H1 (cell line): ENCODE measurements around the gene ZMPSTE24. TPM values are rescaled to one million over a fixed set of nuclear protein-coding genes. Genes with fewer than 3 reads are reported as not detected.

Experiments
- CTCF ChIA-PET: fragments of 300-600 bp; sonication (Branson Sonifier 250); formaldehyde crosslinking; loops from one replicate; lab custom pipeline; 2021; ENCODE audit not compliant: partially characterized antibody; lab: Charles Lee
- POLR2A ChIA-PET: fragments of 300-600 bp; sonication (Branson Sonifier 250); formaldehyde crosslinking; loops from one replicate; lab custom pipeline; 2021; ENCODE audit warnings: inconsistent platforms; ENCODE audit not compliant: partially characterized antibody; lab: Charles Lee
- DNase-seq, 2 experiments: peaks; one replicate each; pipeline versions ENCODE4 v3.0.0 to v3.0.0-alpha.2; 2010 to 2022; ENCODE audit warnings: low spot score in 2 of 2, low read depth in 1 of 2, mixed read lengths in 1 of 2
- FAIRE-seq: peaks from 2 replicates; lab custom pipeline; 2011; peaks lifted over from hg19 to GRCh38; lab: Jason Lieb, UNC
- H2AFZ ChIP-seq: 2 replicates; pipeline ENCODE4 v1.8.1; 2012; ENCODE audit warnings: low read length, inconsistent platforms
- H2AK5ac ChIP-seq: 2 replicates; pipeline ENCODE4 v1.6.1; 2013; ENCODE audit warnings: low read depth, low read length
- H2BK120ac ChIP-seq: replicated peaks from 2 replicates; pipeline ENCODE3; 2013; ENCODE audit warnings: low read depth, low read length, inconsistent platforms
- H2BK12ac ChIP-seq: 2 replicates; pipeline ENCODE4 v1.6.1; 2013; ENCODE audit warnings: low read depth, low read length
- H2BK15ac ChIP-seq: 2 replicates; pipeline ENCODE4 v1.6.1; 2013; ENCODE audit warnings: low read length
- H2BK20ac ChIP-seq: 2 replicates; pipeline ENCODE4 v1.6.1; 2013; ENCODE audit warnings: low read length
- H2BK5ac ChIP-seq: 2 replicates; pipeline ENCODE4 v1.6.1; 2013; ENCODE audit warnings: low read depth, low read length
- H3K14ac ChIP-seq: 2 replicates; pipeline ENCODE4 v1.6.1; 2013; ENCODE audit warnings: inconsistent platforms; ENCODE audit not compliant: insufficient read length
- H3K18ac ChIP-seq: 2 replicates; pipeline ENCODE4 v1.6.1; 2013; ENCODE audit warnings: low read length; ENCODE audit errors: extremely low read depth
- H3K23ac ChIP-seq: 2 replicates; pipeline ENCODE4 v1.6.1; 2013; ENCODE audit warnings: inconsistent platforms; ENCODE audit not compliant: insufficient read length
- H3K23me2 ChIP-seq: 2 replicates; pipeline ENCODE4 v1.6.1; 2013; ENCODE audit warnings: low read depth, low read length
- H3K27ac ChIP-seq: 2 replicates; pipeline ENCODE4 v1.6.1; 2011; ENCODE audit warnings: low read depth, low read length, inconsistent platforms
- H3K27me3 ChIP-seq, 4 experiments: replicated peaks in 1 of 4; 1 replicate in 1 of 4; 2 replicates in 3 of 4; pipeline versions ENCODE4 v1.6.1 to v1.8.1; 2011 to 2013; ENCODE audit warnings: low read length in 3 of 4, mild to moderate bottlenecking in 3 of 4, inconsistent platforms in 2 of 4, mixed read lengths in 2 of 4, moderate library complexity in 1 of 4; ENCODE audit not compliant: control insufficient read depth in 3 of 4, insufficient read depth in 3 of 4; ENCODE audit errors: extremely low read depth in 1 of 4
- H3K36me3 ChIP-seq, 4 experiments: 2 replicates each; pipeline versions ENCODE4 v1.6.1 to v1.8.1; 2011 to 2013; ENCODE audit warnings: mild to moderate bottlenecking in 4 of 4, low read length in 3 of 4, moderate library complexity in 2 of 4, control low read depth in 1 of 4, inconsistent platforms in 1 of 4; ENCODE audit not compliant: insufficient read depth in 4 of 4, control insufficient read depth in 2 of 4
- H3K4ac ChIP-seq: replicated peaks from 2 replicates; pipeline ENCODE3; 2013; ENCODE audit warnings: low read length, low read depth, mixed read lengths, inconsistent platforms; ENCODE audit not compliant: insufficient read length
- H3K4me1 ChIP-seq, 4 experiments: replicated peaks in 1 of 4; 1 replicate in 1 of 4; 2 replicates in 3 of 4; pipeline versions ENCODE4 v1.6.1 to v1.8.1; 2011 to 2013; ENCODE audit warnings: low read length in 3 of 4, inconsistent platforms in 2 of 4, mixed read lengths in 1 of 4; ENCODE audit not compliant: insufficient read depth in 4 of 4, control insufficient read depth in 3 of 4
- H3K4me2 ChIP-seq, 2 experiments: 2 replicates each; pipeline versions ENCODE4 v1.6.1 to v1.8.1; 2011 to 2013; ENCODE audit warnings: low read depth in 2 of 2, low read length in 2 of 2, control low read depth in 1 of 2, inconsistent platforms in 1 of 2, mild to moderate bottlenecking in 1 of 2; ENCODE audit not compliant: insufficient read depth in 1 of 2
- H3K4me3 ChIP-seq, 4 experiments: fragments of 200-600, 300-600 bp in 1 of 4; sonication (generic), shearing (Covaris generic), sonication (Bioruptor Twin) in 1 of 4; 2 replicates each; pipeline versions ENCODE4 v1.5.1 to v1.8.1; 2011 to 2016; ENCODE audit warnings: low read length in 4 of 4, low read depth in 3 of 4, control low read depth in 2 of 4, inconsistent platforms in 2 of 4, mild to moderate bottlenecking in 2 of 4, mixed read lengths in 1 of 4, moderate library complexity in 1 of 4; ENCODE audit not compliant: insufficient read depth in 2 of 4; ENCODE audit errors: extremely low read depth in 1 of 4
- H3K56ac ChIP-seq: replicated peaks from 2 replicates; pipeline ENCODE3; 2013; ENCODE audit warnings: low read depth, mild to moderate bottlenecking, mixed read lengths, low read length, inconsistent platforms; ENCODE audit not compliant: insufficient read length
- H3K79me1 ChIP-seq: 2 replicates; pipeline ENCODE4 v1.6.1; 2013; ENCODE audit warnings: low read depth, low read length, control low read depth
- H3K79me2 ChIP-seq, 2 experiments: 2 replicates each; pipeline versions ENCODE4 v1.6.1 to v1.8.1; 2012 to 2013; ENCODE audit warnings: low read length in 2 of 2, mild to moderate bottlenecking in 2 of 2, inconsistent platforms in 1 of 2; ENCODE audit not compliant: insufficient read depth in 2 of 2, control insufficient read depth in 1 of 2
- H3K9ac ChIP-seq, 4 experiments: replicated peaks in 1 of 4; 1 replicate in 1 of 4; 2 replicates in 3 of 4; pipeline versions ENCODE4 v1.6.1 to v1.8.1; 2011 to 2013; ENCODE audit warnings: low read depth in 3 of 4, low read length in 3 of 4, control low read depth in 2 of 4, mild to moderate bottlenecking in 2 of 4, moderate library complexity in 2 of 4, inconsistent platforms in 1 of 4; ENCODE audit errors: extremely low read depth in 1 of 4
- H3K9me3 ChIP-seq, 2 experiments: 2 replicates each; pipeline versions ENCODE4 v1.6.1 to v1.8.1; 2012 to 2013; ENCODE audit warnings: mild to moderate bottlenecking in 2 of 2, moderate library complexity in 2 of 2, control low read depth in 1 of 2, inconsistent platforms in 1 of 2, low read depth in 1 of 2, low read length in 1 of 2, mixed read lengths in 1 of 2; ENCODE audit not compliant: insufficient read depth in 2 of 2
- H4K20me1 ChIP-seq, 2 experiments: replicated peaks in 1 of 2; 2 replicates each; pipeline versions ENCODE3 to v1.8.1; 2011 to 2013; ENCODE audit warnings: inconsistent platforms in 2 of 2, low read length in 2 of 2, mild to moderate bottlenecking in 1 of 2; ENCODE audit not compliant: insufficient read depth in 2 of 2, control insufficient read depth in 1 of 2
- H4K5ac ChIP-seq: 2 replicates; pipeline ENCODE4 v1.6.1; 2013; ENCODE audit warnings: low read length, low read depth, mixed read lengths, inconsistent platforms; ENCODE audit not compliant: insufficient read length
- H4K8ac ChIP-seq: 2 replicates; pipeline ENCODE4 v1.8.0; 2013; ENCODE audit warnings: mild to moderate bottlenecking, moderate library complexity, low read length, inconsistent platforms; ENCODE audit not compliant: insufficient read depth; ENCODE audit errors: extremely low read depth
- H4K91ac ChIP-seq: replicated peaks from 2 replicates; pipeline ENCODE3; 2013; ENCODE audit warnings: low read length, mixed read lengths, inconsistent platforms; ENCODE audit not compliant: insufficient read length
- CREB1 ChIP-seq: IDR thresholded peaks from 2 replicates; pipeline ENCODE4 v1.6.1; 2012; ENCODE audit warnings: inconsistent platforms
- EGR1 ChIP-seq: IDR thresholded peaks from 2 replicates; pipeline ENCODE4 v1.6.1; 2011; ENCODE audit warnings: low read depth, low read length, borderline replicate concordance
- GABPA ChIP-seq: IDR thresholded peaks from 2 replicates; pipeline ENCODE4 v1.6.1; 2011; ENCODE audit warnings: mild to moderate bottlenecking, low read length, moderate library complexity, borderline replicate concordance; ENCODE audit not compliant: insufficient read depth
- WGBS, 2 experiments: shearing (Covaris generic) in 1 of 2; methylation state at CpG; one replicate each; pipeline versions ENCODE4 v1.1.6 to v1.1.7; 2013 to 2015; ENCODE audit warnings: low lambda C conversion rate in 2 of 2, mixed read lengths in 2 of 2, inconsistent platforms in 1 of 2, low coverage in 1 of 2, missing lambda C conversion rate in 1 of 2; ENCODE audit not compliant: insufficient replicate concordance in 2 of 2, insufficient coverage in 1 of 2, insufficient read length in 1 of 2; ENCODE audit errors: extremely low coverage in 1 of 2, missing lambda C conversion rate in 1 of 2; 5-methylcytosine and 5-hydroxymethylcytosine counted together
- polyA plus RNA-seq, 7 experiments: library from polyadenylated mRNA; depleted of rRNA in 3 of 7; stranded (reverse) in 5 of 7; unstranded in 2 of 7; fragments of >200 nt in 5 of 7; fragments of 200-250 nt in 2 of 7; gene quantifications; 1 replicate in 5 of 7; 2 replicates in 1 of 7; 4 replicates in 1 of 7; pipeline versions ENCODE4 v1.2.1 to v1.2.3, GENCODE V29; 2011 to 2013; ENCODE audit warnings: missing spikeins in 2 of 7, mixed read lengths in 2 of 7
- total RNA-seq: library from RNA; stranded (reverse); fragmentation: NEBNext Ultra II Directional; extraction: Animal tissue kit (Norgen Biotek cat#: 25700); gene quantifications from 2 replicates; pipeline ENCODE4 v1.2.1, GENCODE V29; 2021

ZMPSTE24 gene
- total and polyA plus RNA-seq, 2 of the 8 experiments (the other 6 are each of a cell fraction or from before 2014, with no cell fraction given) = 12.7 to 42.9 TPM

DNA sequence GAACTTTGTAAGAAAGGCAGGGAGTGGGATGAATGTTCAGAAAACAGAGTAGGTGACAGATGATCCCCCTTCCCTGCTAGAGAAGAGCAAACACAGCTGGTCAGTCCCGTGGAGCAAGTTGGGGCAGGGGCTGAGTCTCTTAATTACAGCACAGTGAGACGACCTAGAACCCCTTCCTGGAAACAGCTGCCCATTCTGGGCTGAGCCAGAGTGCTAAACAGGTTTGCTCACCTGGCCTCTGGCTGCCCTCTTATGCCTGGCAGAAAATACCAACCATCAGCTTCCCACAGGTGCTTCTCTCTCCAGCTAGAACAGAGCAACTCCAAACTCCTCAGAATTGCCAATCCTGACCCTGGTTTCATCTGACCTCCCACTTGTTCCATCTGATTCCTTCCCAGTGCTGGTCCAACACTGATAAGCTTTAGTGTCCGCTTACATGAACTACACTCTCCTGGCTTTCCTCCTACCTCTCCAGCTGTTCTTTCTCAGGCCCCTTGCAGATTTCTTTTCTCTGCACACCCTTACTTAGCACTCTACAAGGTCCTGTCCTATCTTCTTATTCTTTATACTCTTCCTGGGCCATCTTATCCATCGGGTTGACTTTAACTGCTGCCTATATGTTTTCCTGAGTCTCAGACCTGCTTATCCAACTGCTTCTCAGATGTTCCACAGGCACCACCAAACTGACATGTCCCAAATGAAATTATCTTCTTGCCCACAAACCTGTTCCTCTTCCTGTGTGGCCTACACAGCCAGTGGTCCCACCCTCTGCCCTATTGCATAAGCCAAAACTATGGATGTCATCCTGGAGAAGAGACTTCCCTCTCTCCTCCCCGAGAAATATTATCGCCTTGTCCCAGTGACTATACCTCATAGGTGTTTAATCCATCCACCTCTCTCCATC, 81.6 kb downstream of the ZMPSTE24 start:
- H3K56ac ChIP-seq = no peak overlapping the region
- H3K23me2 ChIP-seq = no peaks in the 10 kb centered on the region
- no peaks in the 10 kb centered on the region for H3K79me1 ChIP-seq
- WGBS, 2 experiments = 69% methylated on average over 6 of the region's 6 CpGs; no CpG with 5 or more reads in 1 of the 2 experiments
- H3K4me1 ChIP-seq = no peaks in the 10 kb centered on the region
- H2AK5ac ChIP-seq = no peak overlapping the region
- no peak overlapping the region for H3K18ac ChIP-seq
- no peaks in the 10 kb centered on the region for H3K9me3 ChIP-seq
- ChIA-PET CTCF (interaction anchor here (0.6 to 12.6 kb wide), 51 partner anchors 9 to 524 kb away, joined by 3 to 144 read pairs (median 5); partner anchors contain the start of genes COL9A2, SMAP2, TMCO2 and ZMPSTE24), POLR2A (interaction anchor here (1.1 kb wide), 1 partner anchor 9 kb away, joined by 3 read pairs; no protein-coding TSS in a partner anchor)
- no peak overlapping the region for H2BK120ac ChIP-seq
- H3K36me3 ChIP-seq = no peaks in the 10 kb centered on the region
- no peaks in the 10 kb centered on the region for H3K27me3 ChIP-seq
- no peak overlapping the region for H3K4ac ChIP-seq
- no peak overlapping the region for H4K8ac ChIP-seq
- no peak for FAIRE-seq
- H3K14ac ChIP-seq = no peak overlapping the region
- no peak overlapping the region for H2BK15ac ChIP-seq
- no peak overlapping the region for H3K4me2 ChIP-seq
- no peaks in the 10 kb centered on the region for H3K79me2 ChIP-seq
- H4K20me1 ChIP-seq = no peaks in the 10 kb centered on the region
- H3K4me3 ChIP-seq = no peak overlapping the region
- no peak overlapping the region for H4K5ac ChIP-seq
- DNase-seq = no peak
- H4K91ac ChIP-seq = no peak overlapping the region
- TF ChIP-seq CREB1 (no peak), EGR1 (no peak), GABPA (no peak)
- no peak overlapping the region for H3K23ac ChIP-seq
- H3K9ac ChIP-seq = no peak overlapping the region
- H3K27ac ChIP-seq = no peak overlapping the region
- no peak overlapping the region for H2BK20ac ChIP-seq
- H2BK12ac ChIP-seq = no peak overlapping the region
- no peak overlapping the region for H2BK5ac ChIP-seq
- H2AFZ ChIP-seq = no peak overlapping the region
